ENCODE measurements around the gene OR5AU1. TPM values are rescaled to one million over a fixed set of nuclear protein-coding genes. Genes with fewer than 3 reads are reported as not detected.

Gene OR5AU1
- not detected for total RNA-seq

DNA sequence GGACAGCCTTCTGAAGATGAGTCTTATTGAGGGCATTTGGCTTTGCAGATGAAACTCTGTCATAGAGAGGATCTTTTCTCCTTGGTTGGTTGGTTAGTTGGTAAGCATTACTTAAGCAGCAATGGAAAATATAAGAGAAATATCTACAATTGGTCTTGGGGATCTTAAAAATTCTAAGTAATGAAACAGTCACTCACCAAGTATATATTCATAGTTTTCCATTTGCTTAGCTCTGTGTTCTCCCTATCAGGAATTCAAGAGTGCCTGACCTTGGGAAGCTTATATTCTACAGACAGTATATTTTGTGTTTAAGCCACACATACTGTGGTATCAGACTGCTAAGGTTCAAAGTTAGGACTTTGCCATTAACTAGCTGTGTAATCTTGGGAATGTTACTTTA is at the start of gene OR5AU1:
TSS of gene OR5AU1 (minus strand) at position 101 of the 400 bp plus-strand sequence. CDS start 191 bp downstream, outside the sequence.
- H3K4me3 ChIP-seq = no peak within 1 kb of the TSS
- no peaks in the 10 kb centered on the region for H3K9me3 ChIP-seq
- H3K27me3 ChIP-seq = no peaks in the 10 kb centered on the region
- H3K4me1 ChIP-seq = no peaks in the 10 kb centered on the region
- no peak for TF ChIP-seq POLR2A (IDR thresholded peaks at IDR 0.05)
- TF ChIP-seq, protein P1, sequence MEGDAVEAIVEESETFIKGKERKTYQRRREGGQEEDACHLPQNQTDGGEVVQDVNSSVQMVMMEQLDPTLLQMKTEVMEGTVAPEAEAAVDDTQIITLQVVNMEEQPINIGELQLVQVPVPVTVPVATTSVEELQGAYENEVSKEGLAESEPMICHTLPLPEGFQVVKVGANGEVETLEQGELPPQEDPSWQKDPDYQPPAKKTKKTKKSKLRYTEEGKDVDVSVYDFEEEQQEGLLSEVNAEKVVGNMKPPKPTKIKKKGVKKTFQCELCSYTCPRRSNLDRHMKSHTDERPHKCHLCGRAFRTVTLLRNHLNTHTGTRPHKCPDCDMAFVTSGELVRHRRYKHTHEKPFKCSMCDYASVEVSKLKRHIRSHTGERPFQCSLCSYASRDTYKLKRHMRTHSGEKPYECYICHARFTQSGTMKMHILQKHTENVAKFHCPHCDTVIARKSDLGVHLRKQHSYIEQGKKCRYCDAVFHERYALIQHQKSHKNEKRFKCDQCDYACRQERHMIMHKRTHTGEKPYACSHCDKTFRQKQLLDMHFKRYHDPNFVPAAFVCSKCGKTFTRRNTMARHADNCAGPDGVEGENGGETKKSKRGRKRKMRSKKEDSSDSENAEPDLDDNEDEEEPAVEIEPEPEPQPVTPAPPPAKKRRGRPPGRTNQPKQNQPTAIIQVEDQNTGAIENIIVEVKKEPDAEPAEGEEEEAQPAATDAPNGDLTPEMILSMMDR (IDR thresholded peaks at IDR 0.05) = no peak
- H3K27ac ChIP-seq = no peak within 1 kb of the TSS
- intact Hi-C loops (cut with DNase I; ENCODE audit: low total_unique reads) = no loop called here
- H3K36me3 ChIP-seq = no peaks in the 10 kb centered on the region
- no peak for DNase-seq

DNA sequence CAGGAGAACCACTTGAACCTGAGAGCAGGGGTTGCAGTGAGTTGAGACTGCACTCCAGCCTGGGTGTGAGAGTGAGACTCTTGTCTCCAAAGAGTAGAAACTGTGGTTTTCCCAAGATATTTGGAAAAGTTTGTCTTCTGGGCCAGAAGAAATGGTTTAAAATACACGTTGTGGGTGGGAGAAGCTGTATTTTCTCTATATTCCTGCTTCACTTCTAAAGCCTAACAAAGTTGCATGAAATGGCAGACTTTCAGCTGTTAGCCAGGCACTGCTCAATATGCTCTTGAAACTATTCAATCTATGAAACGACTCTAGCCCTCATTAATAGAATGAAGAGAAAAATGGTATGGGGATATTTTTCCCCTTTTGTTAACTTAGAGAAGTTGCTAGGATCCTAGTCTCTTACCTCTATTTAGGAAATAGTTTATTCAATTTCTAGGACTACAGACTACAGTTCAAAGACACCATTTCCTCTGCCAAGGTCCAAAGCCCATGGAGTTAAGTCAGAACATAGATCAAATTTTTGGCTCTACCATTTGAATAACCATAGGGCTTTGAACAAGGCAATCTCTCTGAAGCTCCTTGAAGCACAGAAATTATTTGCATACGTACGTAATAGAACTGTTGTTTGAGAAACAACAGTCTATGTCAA is 49.3 kb upstream of the OR5AU1 start:
- no peaks in the 10 kb centered on the region for H3K36me3 ChIP-seq
- no peak for DNase-seq
- no peak overlapping the region for H3K27ac ChIP-seq
- H3K27me3 ChIP-seq = no peaks in the 10 kb centered on the region
- TF ChIP-seq, protein P1 (IDR thresholded peaks at IDR 0.05) = no peak
- TF ChIP-seq POLR2A (IDR thresholded peaks at IDR 0.05) = no peak
- H3K4me3 ChIP-seq = no peak overlapping the region
- intact Hi-C loops (cut with DNase I; ENCODE audit: low total_unique reads) = no loop called here
- no peaks in the 10 kb centered on the region for H3K4me1 ChIP-seq
- H3K9me3 ChIP-seq = no peaks in the 10 kb centered on the region

- Histone ChIP-seq H3K27ac (no peak overlapping the region), H3K4me1 (no peaks in the 10 kb centered on the region), H3K4me3 (no peak overlapping the region), H3K27me3 (no peaks in the 10 kb centered on the region), H3K9me3 (no peaks in the 10 kb centered on the region), H3K36me3 (no peaks in the 10 kb centered on the region)
- DNase-seq = no peak
- TF ChIP-seq, protein P1 (IDR thresholded peaks at IDR 0.05) = no peak
- TF ChIP-seq POLR2A (IDR thresholded peaks at IDR 0.05) = no peak
- intact Hi-C loops (cut with DNase I; ENCODE audit: low total_unique reads) = no loop called here
These were observed 48.5 kb upstream of the OR5AU1 start for GRCh38 chr14:21204167-21205025.

DNA sequence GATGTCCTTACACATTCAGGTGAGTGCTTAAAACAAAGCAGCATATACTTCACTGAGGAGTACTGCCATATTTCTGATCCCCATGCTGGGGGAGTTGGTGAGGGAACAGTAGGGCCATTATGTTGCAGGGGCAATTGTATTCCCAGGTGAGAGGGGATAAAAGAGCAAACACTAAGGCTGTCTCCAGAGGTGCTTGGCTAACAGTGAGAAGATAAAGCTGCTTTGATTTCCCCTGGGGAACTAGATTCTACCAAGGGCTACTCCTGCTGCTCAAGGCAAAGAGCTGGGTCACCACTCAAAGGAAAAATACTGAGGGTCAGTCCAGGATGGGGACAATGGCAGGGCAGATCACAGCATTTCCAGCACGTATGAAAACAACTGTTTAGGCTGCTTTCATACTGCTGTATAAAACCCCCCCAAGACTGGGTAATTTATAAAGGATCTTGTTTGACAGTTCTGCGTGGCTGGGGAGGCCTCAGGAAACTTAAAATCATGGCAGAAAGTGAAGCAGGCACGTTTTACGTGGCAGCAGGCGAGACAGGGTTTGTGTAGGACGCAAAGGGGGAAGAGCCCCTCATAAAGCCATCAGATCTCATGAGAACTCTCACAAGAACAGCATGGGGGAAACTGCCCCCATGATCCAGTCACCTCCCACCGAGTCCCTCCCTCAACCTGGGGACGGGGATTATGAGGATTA is 47.8 kb upstream of the OR5AU1 start:
- H3K9me3 ChIP-seq = no peaks in the 10 kb centered on the region
- no peaks in the 10 kb centered on the region for H3K27me3 ChIP-seq
- no peak for DNase-seq
- no peak overlapping the region for H3K27ac ChIP-seq
- H3K36me3 ChIP-seq = no peaks in the 10 kb centered on the region
- TF ChIP-seq, protein P1 (IDR thresholded peaks at IDR 0.05) = no peak
- TF ChIP-seq POLR2A (IDR thresholded peaks at IDR 0.05) = no peak
- H3K4me1 ChIP-seq = no peaks in the 10 kb centered on the region
- H3K4me3 ChIP-seq = no peak overlapping the region
- intact Hi-C loops (cut with DNase I; ENCODE audit: low total_unique reads) = no loop called here

Measured in uterus (tissue), 4 donors.